Endothelial cell of umbilical vein (primary cell): ENCODE data around the gene FARP1. TPM values are rescaled to one million over a fixed set of nuclear protein-coding genes. Genes with fewer than 3 reads are reported as not detected.

ENCODE experiments used
- BruUV-seq: library from RNA; stranded (reverse); fragments of 400-500 nt; replicated peaks from 2 replicates; lab custom pipeline; 2021; lab: Mats Ljungman, UMichigan
- CTCF ChIA-PET: fragments of 300-600, 350-600 bp; sonication (Branson Sonifier 250); formaldehyde crosslinking; loops from one replicate; lab custom pipeline; 2021; ENCODE audit warnings: antibody characterized with exemption, inconsistent platforms; lab: Charles Lee
- POLR2A ChIA-PET: fragments of 300-600, 350-600 bp; sonication (Branson Sonifier 250); formaldehyde crosslinking; loops from one replicate; lab custom pipeline; 2021; ENCODE audit warnings: antibody characterized with exemption, inconsistent platforms; lab: Charles Lee
- DNase-seq: peaks from one replicate; pipeline ENCODE4 v3.0.0-alpha.2; 2011; ENCODE audit warnings: low read depth, low spot score
- FAIRE-seq: peaks from 2 replicates; lab custom pipeline; 2011; peaks lifted over from hg19 to GRCh38; lab: Jason Lieb, UNC
- H2AFZ ChIP-seq: 2 replicates; pipeline ENCODE4 v1.6.0; 2012; ENCODE audit warnings: low read depth, low read length, control low read depth, inconsistent platforms
- H3K27ac ChIP-seq: 2 replicates; pipeline ENCODE4 v1.5.1; 2011; ENCODE audit warnings: low read depth, mild to moderate bottlenecking, control low read depth, low read length, moderate library complexity; ENCODE audit not compliant: insufficient read depth
- H3K27me3 ChIP-seq, 2 experiments: 2 replicates each; pipeline versions ENCODE4 v1.6.0 to v1.6.1; 2011; ENCODE audit warnings: low read length in 2 of 2, mixed read lengths in 1 of 2; ENCODE audit not compliant: control insufficient read depth in 2 of 2, insufficient read depth in 2 of 2
- H3K36me3 ChIP-seq, 2 experiments: 2 replicates in 1 of 2; 3 replicates in 1 of 2; pipeline ENCODE4 v1.5.1; 2011; ENCODE audit warnings: low read length in 2 of 2, mild to moderate bottlenecking in 1 of 2, moderate library complexity in 1 of 2; ENCODE audit not compliant: control insufficient read depth in 2 of 2, insufficient read depth in 2 of 2; ENCODE audit errors: extremely low read depth in 1 of 2
- H3K4me1 ChIP-seq: 3 replicates; pipeline ENCODE4 v1.5.1; 2011; ENCODE audit warnings: mild to moderate bottlenecking, low read length; ENCODE audit not compliant: control insufficient read depth, insufficient read depth; ENCODE audit errors: extremely low read depth
- H3K4me2 ChIP-seq: 2 replicates; pipeline ENCODE4 v1.6.1; 2011; ENCODE audit warnings: low read length, control low read depth, mixed read lengths; ENCODE audit not compliant: insufficient read depth
- H3K4me3 ChIP-seq, 3 experiments: fragments of 200-600 bp in 1 of 3; sonication (generic), shearing (Covaris generic) in 1 of 3; replicated peaks in 1 of 3; 2 replicates each; pipeline ENCODE4 v1.5.1; 2011 to 2016; ENCODE audit warnings: control low read depth in 3 of 3, low read length in 3 of 3, mild to moderate bottlenecking in 2 of 3, inconsistent platforms in 1 of 3, low read depth in 1 of 3, moderate library complexity in 1 of 3; ENCODE audit not compliant: insufficient read depth in 1 of 3
- H3K79me2 ChIP-seq: 2 replicates; pipeline ENCODE4 v1.6.0; 2012; ENCODE audit warnings: low read length, inconsistent platforms; ENCODE audit not compliant: control insufficient read depth, insufficient read depth
- H3K9ac ChIP-seq: replicated peaks from 2 replicates; pipeline ENCODE3; 2011; ENCODE audit warnings: low read length, control low read depth; ENCODE audit not compliant: insufficient read depth; ENCODE audit errors: extremely low read depth
- H3K9me1 ChIP-seq: replicated peaks from 3 replicates; pipeline ENCODE4 v1.6.0; 2011; ENCODE audit warnings: mild to moderate bottlenecking, low read length; ENCODE audit not compliant: control insufficient read depth, insufficient read depth; ENCODE audit errors: extremely low read depth
- H3K9me3 ChIP-seq: replicated peaks from 2 replicates; pipeline ENCODE4 v1.5.1; 2012; ENCODE audit warnings: low read length, inconsistent platforms; ENCODE audit not compliant: control insufficient read depth, insufficient read depth
- H4K20me1 ChIP-seq: replicated peaks from 2 replicates; pipeline ENCODE3; 2011; ENCODE audit warnings: mild to moderate bottlenecking, low read length; ENCODE audit not compliant: control insufficient read depth, insufficient read depth; ENCODE audit errors: extremely low read depth
- CTCF ChIP-seq, 2 donors: IDR thresholded peaks; 1 replicate in 1 of 2; 2 replicates in 1 of 2; pipeline ENCODE4 v1.5.1; 2011; ENCODE audit warnings: low read length in 2 of 2, mild to moderate bottlenecking in 2 of 2, moderate library complexity in 2 of 2, control low read depth in 1 of 2, inconsistent platforms in 1 of 2, low read depth in 1 of 2; ENCODE audit not compliant: insufficient read depth in 1 of 2; ENCODE audit errors: extremely low read depth in 1 of 2
- EZH2 ChIP-seq: IDR thresholded peaks from 2 replicates; pipeline ENCODE4 v1.6.1; 2012; ENCODE audit warnings: borderline replicate concordance, low read depth, mild to moderate bottlenecking, moderate library complexity, low read length, inconsistent platforms; ENCODE audit not compliant: severe bottlenecking
- FOS ChIP-seq: IDR thresholded peaks from 2 replicates; pipeline ENCODE4 v1.6.1; 2011; ENCODE audit warnings: mild to moderate bottlenecking, low read length, moderate library complexity, borderline replicate concordance; ENCODE audit not compliant: insufficient read depth
- GATA2 ChIP-seq: IDR thresholded peaks from 2 replicates; pipeline ENCODE4 v1.7.0; 2011; ENCODE audit warnings: low read depth, mild to moderate bottlenecking, moderate library complexity, mixed read lengths, low read length; ENCODE audit not compliant: insufficient read length, insufficient read depth
- JUN ChIP-seq: IDR thresholded peaks from 2 replicates; pipeline ENCODE4 v1.6.1; 2011; ENCODE audit warnings: borderline replicate concordance, low read depth; ENCODE audit not compliant: insufficient read length, insufficient read depth
- MAX ChIP-seq: IDR thresholded peaks from 2 replicates; pipeline ENCODE4 v1.6.1; 2011; ENCODE audit not compliant: insufficient read depth, insufficient read length
- MYC ChIP-seq: IDR thresholded peaks from one replicate; pipeline ENCODE4 v1.6.1; 2011; ENCODE audit warnings: mild to moderate bottlenecking, low read depth, low read length
- POLR2A ChIP-seq: IDR thresholded peaks from 2 replicates; pipeline ENCODE4 v1.6.1; 2012; ENCODE audit warnings: low read depth, mild to moderate bottlenecking, control low read depth, low read length
- POLR2AphosphoS5 ChIP-seq: IDR thresholded peaks from 2 replicates; pipeline ENCODE4 v1.6.1; 2012; ENCODE audit warnings: low read depth, mild to moderate bottlenecking, control low read depth, low read length, moderate library complexity; ENCODE audit not compliant: insufficient read depth
- dilution Hi-C: fragments of 300-500 bp; cut with MboI; formaldehyde crosslinking; loops from one replicate; pipeline ENCODE4 v1.15.0; 2019; ENCODE audit warnings: low sequenced_read_pairs; ENCODE audit not compliant: extremely low pct_ligation_motif_present
- intact Hi-C: fragments of 100-400 bp; cut with micrococcal nuclease; formaldehyde crosslinking; loops from one replicate; pipeline ENCODE4 v1.10.0; 2022
- polyA plus RNA-seq, 4 experiments: library from polyadenylated mRNA; depleted of rRNA in 3 of 4; stranded (reverse) in 3 of 4; unstranded in 1 of 4; fragments of >200 nt; gene quantifications; 2 replicates each; pipeline versions ENCODE4 v1.2.1 to v1.2.3, GENCODE V29; 2011 to 2012; ENCODE audit warnings: missing spikeins in 1 of 4
- total RNA-seq: library from RNA; stranded (reverse); gene quantifications from 2 replicates; pipeline ENCODE4 v1.2.3, GENCODE V29; 2021

Gene FARP1
- total and polyA plus RNA-seq, 2 donors (not counting 3 experiments of a cell fraction or from before 2014, with no cell fraction given), result 19.0 to 77.7 TPM

- ChIA-PET CTCF (no interaction called here), POLR2A (interaction anchor here (0.8 kb wide), 1 partner anchor 226 kb away, joined by 8 read pairs; no protein-coding TSS in a partner anchor)
- Histone ChIP-seq H4K20me1 (no peaks in the 10 kb centered on the region), H3K9ac (no peak overlapping the region), H3K4me3 (no peak overlapping the region), H3K9me3 (no peaks in the 10 kb centered on the region), H3K36me3 (no peaks in the 10 kb centered on the region), H3K4me1 (no peaks in the 10 kb centered on the region), H3K9me1 (no peaks in the 10 kb centered on the region), H3K79me2 (no peaks in the 10 kb centered on the region), H3K4me2 (no peak overlapping the region), H2AFZ (no peak overlapping the region), H3K27ac (no peak overlapping the region), H3K27me3 (no peaks in the 10 kb centered on the region)
- FAIRE-seq, result no peak
- no TSS peak for BruUV-seq
- dilution Hi-C loops (no loop called here), intact Hi-C loops (no loop called here)
- DNase-seq, result no peak
- TF ChIP-seq POLR2A (no peak), JUN (no peak), CTCF (IDR thresholded peaks at IDR 0.05; ENCODE audit: extremely low read depth in 1 of 2, insufficient read depth in 1 of 2, low read depth in 1 of 2, low read length in 2 of 2) (no peak), GATA2 (no peak), EZH2 (no peak), MYC (no peak), MAX (no peak), FOS (no peak), POLR2AphosphoS5 (no peak)
Measured at GRCh38 chr13:98338310-98338709, 195.4 kb downstream of the FARP1 start.
